H54 (cell line): ENCODE data around the gene NINL.
A peak's percentile ranks its signal among the peaks of the same experiment; 100 is the strongest.

Experiments used
- DNase-seq: peaks from one replicate; pipeline ENCODE4 v3.0.0; 2011; ENCODE audit warnings: low spot score, mixed read lengths; ENCODE audit not compliant: insufficient read length
- FAIRE-seq: peaks from 3 replicates; lab custom pipeline; 2011; peaks lifted over from hg19 to GRCh38; lab: Jason Lieb, UNC
- POLR2A ChIP-seq: IDR thresholded peaks from 2 replicates; pipeline ENCODE4 v1.6.1; 2011; ENCODE audit warnings: low read depth, mild to moderate bottlenecking, low read length

NINL gene

GRCh38 chr20:25439328-25439727, 146.0 kb downstream of the NINL start:
- FAIRE-seq (no peak), DNase-seq (no peak)
- no peak for TF ChIP-seq POLR2A

GRCh38 chr20:25437153-25437581, 148.2 kb downstream of the NINL start:
- no peak for FAIRE-seq
- no peak for TF ChIP-seq POLR2A
- DNase-seq: no peak

GRCh38 chr20:25424536-25424935, 160.8 kb downstream of the NINL start:
- FAIRE-seq: no peak
- no peak for DNase-seq
- no peak for TF ChIP-seq POLR2A

- DNase-seq: no peak
- FAIRE-seq: no peak
- TF ChIP-seq POLR2A: no peak
Measured at GRCh38 chr20:25422032-25422431, 163.3 kb downstream of the NINL start.

GRCh38 chr20:25421102-25421501, 164.2 kb downstream of the NINL start:
- no peak for TF ChIP-seq POLR2A
- FAIRE-seq: no peak
- DNase-seq: no peak

GRCh38 chr20:25418776-25419175, 166.6 kb downstream of the NINL start:
- DNase-seq (no peak), FAIRE-seq (no peak)
- no peak for TF ChIP-seq POLR2A

GRCh38 chr20:25408890-25409289, 176.4 kb downstream of the NINL start:
- no peak for TF ChIP-seq POLR2A
- DNase-seq: no peak
- FAIRE-seq: no peak

GRCh38 chr20:25408170-25408547, 177.2 kb downstream of the NINL start:
- no peak for DNase-seq
- no peak for FAIRE-seq
- TF ChIP-seq POLR2A: no peak

- peak; percentile 88 for TF ChIP-seq POLR2A
- peak; percentile 84 for DNase-seq
- no peak for FAIRE-seq
Measured at GRCh38 chr20:25407311-25408169, 177.8 kb downstream of the NINL start, which contains the start of gene GINS1. Gene GINS1, plus strand, starts transcription at chr20:25407673. Its CDS starts 148 bp downstream, at chr20:25407821.
